GM21360 (cell line): ENCODE results near the gene ZDHHC13.

Source experiments
- ATAC-seq: cut with Tn5 transposase; IDR thresholded peaks from one replicate; pipeline ENCODE4 v1.9.1; 2021; ENCODE audit warnings: mild to moderate bottlenecking, moderate library complexity; ENCODE audit not compliant: unreplicated experiment

The ZDHHC13 gene

GRCh38 chr11:19116971-19117759, at the start of gene ZDHHC13:
TSS of gene ZDHHC13 (plus strand) at chr11:19117168. CDS start at chr11:19117250, 82 bp downstream.
- ATAC-seq: peak; percentile 99

- ATAC-seq: peak; percentile 97
Measured at GRCh38 chr11:19071255-19071654, 45.7 kb upstream of the ZDHHC13 start.

- no peak for ATAC-seq
Measured at GRCh38 chr11:19072464-19072863, 44.5 kb upstream of the ZDHHC13 start.

- ATAC-seq: no peak
Measured at GRCh38 chr11:19073454-19074415, 43.2 kb upstream of the ZDHHC13 start.

GRCh38 chr11:19075636-19076035, 41.3 kb upstream of the ZDHHC13 start:
- no peak for ATAC-seq

- peak; percentile 57 for ATAC-seq
Measured at GRCh38 chr11:19076744-19077589, 40.0 kb upstream of the ZDHHC13 start.

- no peak for ATAC-seq
Measured at GRCh38 chr11:19077965-19078364, 39.0 kb upstream of the ZDHHC13 start.

GRCh38 chr11:19079643-19080440, 37.1 kb upstream of the ZDHHC13 start:
- ATAC-seq: no peak

- ATAC-seq: no peak
Measured at GRCh38 chr11:19080579-19080993, 36.4 kb upstream of the ZDHHC13 start.

GRCh38 chr11:19083166-19083565, 33.8 kb upstream of the ZDHHC13 start:
- ATAC-seq: no peak

- ATAC-seq: no peak
Measured at GRCh38 chr11:19084661-19085315, 32.2 kb upstream of the ZDHHC13 start.

GRCh38 chr11:19087658-19088057, 29.3 kb upstream of the ZDHHC13 start:
- ATAC-seq: no peak

GRCh38 chr11:19088791-19089190, 28.2 kb upstream of the ZDHHC13 start:
- no peak for ATAC-seq

GRCh38 chr11:19089421-19089820, 27.5 kb upstream of the ZDHHC13 start:
- no peak for ATAC-seq

GRCh38 chr11:19091366-19091765, 25.6 kb upstream of the ZDHHC13 start:
- ATAC-seq: no peak

- no peak for ATAC-seq
Measured at GRCh38 chr11:19092342-19092741, 24.6 kb upstream of the ZDHHC13 start.

- ATAC-seq: no peak
Measured at GRCh38 chr11:19092850-19093249, 24.1 kb upstream of the ZDHHC13 start.

GRCh38 chr11:19093976-19094375, 23.0 kb upstream of the ZDHHC13 start:
- ATAC-seq: no peak

GRCh38 chr11:19094859-19095258, 22.1 kb upstream of the ZDHHC13 start:
- ATAC-seq: no peak
